Heart left ventricle (tissue), 13 donors: ENCODE data around the gene SYNE3.

Experiments
- CTCF ChIP-seq, 12 donors: fragments of 200-600 bp; sonication (generic) in 4 of 12; IDR thresholded peaks; one replicate each; pipeline versions ENCODE4 v1.5.0 to v1.8.0; 2018 to 2022; ENCODE audit warnings: antibody characterized with exemption in 12 of 12, mild to moderate bottlenecking in 5 of 12
- POLR2A ChIP-seq, 2 donors: fragments of 450-650 bp; IDR thresholded peaks; one replicate each; pipeline ENCODE4 v1.6.1; 2017; ENCODE audit warnings: antibody characterized with exemption in 2 of 2, mild to moderate bottlenecking in 2 of 2, moderate library complexity in 2 of 2
- donor health status: ischemic (EF 13 %, LVEDD 7.1; RV severe dilation, severe dysfunction).
- donor health status: DM: no; HTN: yes; CAD: no.
- donor health status: DM: no; HTN: no; CAD: no.
- donor health status: ischemic (EF 25% LVEDD 6.9; RV normal size, moderate dysfunction).
- donor health status: ischemic (EF 25% LVEDD 5.7; RV mildly dilated, moderate dysfunction).
- donor health status: ischemic (EF 35%, LVEDD 5.7; RV mildly dilated, moderate dysfunction).
- donor health status: nonischemic (EF 11% LVEDD 7.7; RV severe dilation, severe dysfunction).
- donor health status: DM: yes; HTN: yes; CAD: no.
- donor health status: PGD.
- donor health status: ischemic (EF 29% LVEDD 5.4; RV normal size, mild dysfunction).
- donor health status: nonischemic (EF 23%, LVEDD 6.1; RV moderate dilation, normal function).

GRCh38 chr14:95496111-95496681 is 20.3 kb downstream of the SYNE3 start:
- TF ChIP-seq POLR2A (IDR thresholded peaks at IDR 0.05) (no peak), CTCF (IDR thresholded peaks at IDR 0.05) (no peak)
